HCT116 (cell line): ENCODE measurements around the gene APOB. TPM values are rescaled to one million over a fixed set of nuclear protein-coding genes. Genes with fewer than 3 reads are reported as not detected.

ENCODE experiments used
- ATAC-seq: fragments of 200-7000 bp; cut with Tn5 transposase; 2 replicates; pipeline ENCODE4 v1.9.1; 2020; ENCODE audit warnings: mild to moderate bottlenecking, moderate library complexity
- BruUV-seq: library from RNA; stranded (reverse); fragments of 400-500 nt; replicated peaks from 2 replicates; lab custom pipeline; 2021; lab: Mats Ljungman, UMichigan
- CTCF ChIA-PET: fragments of 300-600 bp; sonication (Branson Sonifier 250); formaldehyde crosslinking; loops from one replicate; lab custom pipeline; 2021; ENCODE audit warnings: antibody characterized with exemption; lab: Charles Lee
- POLR2A ChIA-PET: fragments of 300-600, 350-600 bp; sonication (Branson Sonifier 250); formaldehyde crosslinking; loops from one replicate; lab custom pipeline; 2021; ENCODE audit warnings: antibody characterized with exemption; lab: Charles Lee
- RAD21 ChIA-PET, 2 experiments: fragments of 300-600 bp; sonication (Branson Sonifier 250); formaldehyde crosslinking; loops; one replicate each; lab custom pipeline; 2023; ENCODE audit warnings: low total read pairs in 2 of 2; ENCODE audit not compliant: uncharacterized antibody in 2 of 2, unreplicated experiment in 2 of 2, low non-redundant PET in 1 of 2; lab: Charles Lee
- DNase-seq: peaks from one replicate; pipeline ENCODE4 v3.0.0-alpha.2; 2010; ENCODE audit warnings: low read depth, low spot score
- H2AFZ ChIP-seq: fragments of 200-600 bp; shearing (Covaris generic), sonication (generic); 2 replicates; pipeline ENCODE4 v1.6.1; 2017; ENCODE audit warnings: low read depth, mixed run types, mixed read lengths, antibody characterized with exemption, low read length; ENCODE audit not compliant: poor library complexity, severe bottlenecking
- H3K27ac ChIP-seq: 2 replicates; pipeline ENCODE4 v1.5.1; 2012; ENCODE audit warnings: low read depth, low read length
- H3K27me3 ChIP-seq: fragments of 200-600 bp; sonication (generic); 2 replicates; pipeline ENCODE4 v1.6.1; 2016; ENCODE audit warnings: mixed run types, low read length, mixed read lengths; ENCODE audit not compliant: insufficient read depth
- H3K36me3 ChIP-seq, 2 experiments: fragments of 200-500 bp in 1 of 2; fragments of 200-600 bp in 1 of 2; sonication (Bioruptor generic) in 1 of 2; sonication (generic) in 1 of 2; 2 replicates each; pipeline versions ENCODE4 v1.5.1 to v1.6.1; 2014 to 2016; ENCODE audit warnings: low read length in 2 of 2, inconsistent platforms in 1 of 2, mixed read lengths in 1 of 2, mixed run types in 1 of 2; ENCODE audit not compliant: insufficient read depth in 2 of 2, control insufficient read depth in 1 of 2
- H3K4me1 ChIP-seq, 2 experiments: fragments of 200-600 bp in 1 of 2; sonication (generic) in 1 of 2; 2 replicates each; pipeline versions ENCODE4 v1.5.1 to v1.6.1; 2012 to 2017; ENCODE audit warnings: low read length in 2 of 2, inconsistent platforms in 1 of 2, mild to moderate bottlenecking in 1 of 2, mixed read lengths in 1 of 2, mixed run types in 1 of 2, moderate library complexity in 1 of 2; ENCODE audit not compliant: insufficient read depth in 2 of 2, control insufficient read depth in 1 of 2
- H3K4me2 ChIP-seq: fragments of 200-600 bp; sonication (generic); 2 replicates; pipeline ENCODE4 v1.6.1; 2017; ENCODE audit warnings: mixed run types, low read length, mixed read lengths
- H3K4me3 ChIP-seq, 2 experiments: fragments of 200-600 bp in 1 of 2; sonication (generic) in 1 of 2; replicated peaks in 1 of 2; 2 replicates each; pipeline ENCODE4 v1.5.1; 2011 to 2016; ENCODE audit warnings: low read length in 2 of 2, control low read depth in 1 of 2, low read depth in 1 of 2, mild to moderate bottlenecking in 1 of 2, mixed read lengths in 1 of 2, mixed run types in 1 of 2
- H3K79me2 ChIP-seq: fragments of 200-600 bp; sonication (generic); 2 replicates; pipeline ENCODE4 v1.6.1; 2017; ENCODE audit warnings: mild to moderate bottlenecking, mixed run types, low read length, moderate library complexity, mixed read lengths; ENCODE audit not compliant: insufficient read depth
- H3K9ac ChIP-seq: fragments of 200-600 bp; sonication (generic); 2 replicates; pipeline ENCODE4 v1.6.1; 2016; ENCODE audit warnings: low read length, mixed read lengths
- H3K9me2 ChIP-seq: fragments of 200-600 bp; sonication (generic), shearing (Covaris generic); 2 replicates; pipeline ENCODE4 v1.6.1; 2017; ENCODE audit warnings: mixed run types, mild to moderate bottlenecking, moderate library complexity; ENCODE audit not compliant: insufficient read depth
- H3K9me3 ChIP-seq, 2 experiments: fragments of 200-500 bp in 1 of 2; fragments of 200-600 bp in 1 of 2; sonication (Bioruptor generic) in 1 of 2; sonication (generic) in 1 of 2; 2 replicates each; pipeline ENCODE4 v1.6.1; 2014 to 2017; ENCODE audit warnings: low read length in 2 of 2, mixed read lengths in 2 of 2, inconsistent platforms in 1 of 2, low read depth in 1 of 2, mild to moderate bottlenecking in 1 of 2, mixed run types in 1 of 2, moderate library complexity in 1 of 2; ENCODE audit not compliant: control insufficient read depth in 1 of 2, insufficient read depth in 1 of 2
- H4K20me1 ChIP-seq: fragments of 200-600 bp; sonication (generic), shearing (Covaris generic); 2 replicates; pipeline ENCODE4 v1.6.1; 2017; ENCODE audit warnings: mixed run types, mild to moderate bottlenecking, moderate library complexity; ENCODE audit not compliant: insufficient read depth
- ATF3 ChIP-seq: IDR thresholded peaks from 2 replicates; pipeline ENCODE4 v1.6.1; 2012
- CEBPB ChIP-seq: IDR thresholded peaks from 2 replicates; pipeline ENCODE4 v1.6.1; 2012; ENCODE audit warnings: low read depth
- CTCF ChIP-seq, 3 experiments: fragments of 200-600 bp in 1 of 3; sonication (generic) in 1 of 3; IDR thresholded peaks in 2 of 3; conservative IDR thresholded peaks in 1 of 3; 2 replicates each; pipeline ENCODE4 v1.5.1; 2012 to 2017; ENCODE audit warnings: low read depth in 2 of 3, low read length in 2 of 3, antibody characterized with exemption in 1 of 3, borderline replicate concordance in 1 of 3, control low read depth in 1 of 3, mild to moderate bottlenecking in 1 of 3, mixed read lengths in 1 of 3, mixed run types in 1 of 3, moderate library complexity in 1 of 3; ENCODE audit not compliant: insufficient read depth in 1 of 3
- ELF1 ChIP-seq: IDR thresholded peaks from 2 replicates; pipeline ENCODE4 v1.6.1; 2012; ENCODE audit warnings: low read depth, borderline replicate concordance
- EZH2 ChIP-seq: fragments of 200-600 bp; sonication (generic); IDR thresholded peaks from 2 replicates; pipeline ENCODE4 v1.6.1; 2017; ENCODE audit warnings: antibody characterized with exemption, mixed run types
- EZH2phosphoT487 ChIP-seq: fragments of 200-600 bp; IDR thresholded peaks from 2 replicates; pipeline ENCODE4 v1.6.1; 2018; ENCODE audit warnings: antibody characterized with exemption, borderline replicate concordance
- FOSL1 ChIP-seq: IDR thresholded peaks from 2 replicates; pipeline ENCODE4 v1.6.1; 2012; ENCODE audit warnings: low read depth
- JUND ChIP-seq: IDR thresholded peaks from 2 replicates; pipeline ENCODE4 v1.6.1; 2012
- MAX ChIP-seq: IDR thresholded peaks from 2 replicates; pipeline ENCODE4 v1.6.1; 2012
- POLR2A ChIP-seq: IDR thresholded peaks from 2 replicates; pipeline ENCODE4 v1.7.0; 2011; ENCODE audit warnings: borderline replicate concordance; ENCODE audit not compliant: insufficient read depth, insufficient read length; ENCODE audit errors: extremely low read depth
- RAD21 ChIP-seq: IDR thresholded peaks from 2 replicates; pipeline ENCODE4 v1.6.1; 2012; ENCODE audit warnings: low read depth, mild to moderate bottlenecking
- SIN3A ChIP-seq: IDR thresholded peaks from 2 replicates; pipeline ENCODE4 v1.6.1; 2012; ENCODE audit warnings: low read depth
- SP1 ChIP-seq: IDR thresholded peaks from 2 replicates; pipeline ENCODE4 v1.6.1; 2012; ENCODE audit warnings: low read depth
- intact Hi-C: fragments of 100-400 bp; cut with micrococcal nuclease; formaldehyde crosslinking; loops from 2 replicates; pipeline ENCODE4 v1.10.0; 2022
- total RNA-seq: library from RNA; stranded (reverse); gene quantifications from one replicate; pipeline ENCODE4 v1.2.1, GENCODE V29; 2021; ENCODE audit not compliant: unreplicated experiment
- TF ChIP-seq, protein P1 (sequence below): IDR thresholded peaks from 2 replicates; pipeline ENCODE4 v1.6.1; 2011; ENCODE audit warnings: mild to moderate bottlenecking, low read length, moderate library complexity; ENCODE audit not compliant: insufficient replicate concordance; ENCODE audit errors: extremely low read depth

The APOB gene
- total RNA-seq, 1 experiment from 2014 or later: 1.6 TPM

- no peak for DNase-seq
- H2AFZ ChIP-seq: no peak overlapping the region
- no peaks in the 10 kb centered on the region; the same call in 1 of the 2 replicates for H4K20me1 ChIP-seq
- RAD21 ChIA-PET: no interaction called here
- H3K27me3 ChIP-seq: peaks cover 30% of the 10 kb centered on the region
- no peak overlapping the region for H3K27ac ChIP-seq
- POLR2A ChIA-PET: no interaction called here
- no peak overlapping the region for H3K4me2 ChIP-seq
- TF ChIP-seq ELF1 (no peak), MAX (no peak), EZH2 (no peak)
- TF ChIP-seq, all 23 proteins: peak for 0
- Histone ChIP-seq H3K9me2 (no peaks in the 10 kb centered on the region), H3K4me3 (no peak overlapping the region), H3K9ac (no peak overlapping the region), H3K4me1 (no peaks in the 10 kb centered on the region), H3K36me3 (no peaks in the 10 kb centered on the region), H3K79me2 (no peaks in the 10 kb centered on the region), H3K9me3 (no peaks in the 10 kb centered on the region)
- CTCF ChIA-PET: interaction anchor here (0.8 kb wide), 1 partner anchor 370 kb away, joined by 3 read pairs; no protein-coding TSS in a partner anchor
- intact Hi-C loops: no loop called here
- ATAC-seq: no peak
- no TSS peak for BruUV-seq
Measured at GRCh38 chr2:21030983-21031968, 12.6 kb downstream of the APOB start.

GRCh38 chr2:21029519-21029918 is 14.4 kb downstream of the APOB start:
- Histone ChIP-seq H3K27ac (no peak overlapping the region), H3K4me2 (no peak overlapping the region), H3K4me3 (no peak overlapping the region), H2AFZ (no peak overlapping the region), H3K27me3 (peaks cover 24% of the 10 kb centered on the region), H4K20me1 (no peaks in the 10 kb centered on the region; the same call in 1 of the 2 replicates), H3K4me1 (no peaks in the 10 kb centered on the region), H3K9ac (no peak overlapping the region), H3K9me3 (no peaks in the 10 kb centered on the region), H3K9me2 (no peaks in the 10 kb centered on the region), H3K36me3 (no peaks in the 10 kb centered on the region), H3K79me2 (no peaks in the 10 kb centered on the region)
- intact Hi-C loops: no loop called here
- CTCF ChIA-PET: no interaction called here
- BruUV-seq: no TSS peak
- RAD21 ChIA-PET: no interaction called here
- POLR2A ChIA-PET: no interaction called here
- DNase-seq (no peak), ATAC-seq (no peak)
- no peak for TF ChIP-seq RAD21
- TF ChIP-seq JUND: no peak
- TF ChIP-seq CEBPB: no peak
- no peak for TF ChIP-seq MAX
- no peak for TF ChIP-seq EZH2phosphoT487
- TF ChIP-seq FOSL1: no peak
- TF ChIP-seq, protein P1, sequence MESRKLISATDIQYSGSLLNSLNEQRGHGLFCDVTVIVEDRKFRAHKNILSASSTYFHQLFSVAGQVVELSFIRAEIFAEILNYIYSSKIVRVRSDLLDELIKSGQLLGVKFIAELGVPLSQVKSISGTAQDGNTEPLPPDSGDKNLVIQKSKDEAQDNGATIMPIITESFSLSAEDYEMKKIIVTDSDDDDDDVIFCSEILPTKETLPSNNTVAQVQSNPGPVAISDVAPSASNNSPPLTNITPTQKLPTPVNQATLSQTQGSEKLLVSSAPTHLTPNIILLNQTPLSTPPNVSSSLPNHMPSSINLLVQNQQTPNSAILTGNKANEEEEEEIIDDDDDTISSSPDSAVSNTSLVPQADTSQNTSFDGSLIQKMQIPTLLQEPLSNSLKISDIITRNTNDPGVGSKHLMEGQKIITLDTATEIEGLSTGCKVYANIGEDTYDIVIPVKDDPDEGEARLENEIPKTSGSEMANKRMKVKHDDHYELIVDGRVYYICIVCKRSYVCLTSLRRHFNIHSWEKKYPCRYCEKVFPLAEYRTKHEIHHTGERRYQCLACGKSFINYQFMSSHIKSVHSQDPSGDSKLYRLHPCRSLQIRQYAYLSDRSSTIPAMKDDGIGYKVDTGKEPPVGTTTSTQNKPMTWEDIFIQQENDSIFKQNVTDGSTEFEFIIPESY: no peak
- no peak for TF ChIP-seq CTCF (IDR thresholded peaks at IDR 0.05 in 2 of 3, conservative IDR thresholded peaks at IDR 0.05 in 1 of 3; ENCODE audit: borderline replicate concordance in 1 of 3, insufficient read depth in 1 of 3, low read depth in 2 of 3, low read length in 2 of 3)
- no peak for TF ChIP-seq ATF3
- TF ChIP-seq POLR2A: no peak
- TF ChIP-seq SIN3A: no peak
- no peak for TF ChIP-seq SP1
